GM19452 (cell line): Measurements from ENCODE around the gene PRPF18.

ENCODE experiments used
- ATAC-seq: cut with Tn5 transposase; IDR thresholded peaks from one replicate; pipeline ENCODE4 v1.9.1; 2021; ENCODE audit not compliant: unreplicated experiment

PRPF18 gene

DNA sequence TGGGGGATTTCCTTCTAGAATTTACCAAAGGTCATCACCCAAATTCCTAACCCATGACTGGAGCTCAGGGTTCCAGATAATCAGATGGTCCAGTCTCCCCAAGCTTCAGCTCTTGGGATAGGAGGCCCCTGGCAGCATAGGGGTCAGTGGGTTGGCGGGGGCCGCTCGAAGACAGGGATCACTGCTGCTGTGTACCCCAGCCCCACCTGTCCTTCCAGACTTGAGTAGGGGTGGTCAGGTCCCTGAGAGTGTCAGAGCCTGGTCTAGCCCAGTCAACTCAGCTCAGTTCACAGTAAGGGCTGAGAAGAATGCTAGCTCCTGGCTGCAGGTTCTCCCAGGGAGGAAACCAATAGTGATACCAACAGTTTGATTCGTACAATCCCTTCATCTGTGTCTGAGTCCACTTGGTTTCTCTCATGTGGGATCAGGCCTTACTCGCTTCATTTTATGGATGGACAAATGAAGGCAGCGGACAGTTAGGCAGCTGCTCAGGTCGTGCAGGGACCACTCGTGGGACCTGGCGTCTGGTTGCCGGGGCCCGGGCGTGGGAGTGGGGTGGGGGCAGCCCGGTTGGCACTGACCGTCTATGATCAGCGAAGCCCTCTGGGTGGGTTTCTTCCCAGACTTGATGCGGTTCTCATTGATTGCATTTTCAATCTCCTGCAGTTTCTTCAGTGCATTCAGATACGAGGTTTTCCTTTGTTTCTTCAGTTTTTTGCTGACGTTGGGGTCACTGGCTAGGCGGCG, 78.9 kb downstream of the PRPF18 start:
- no peak for ATAC-seq

DNA sequence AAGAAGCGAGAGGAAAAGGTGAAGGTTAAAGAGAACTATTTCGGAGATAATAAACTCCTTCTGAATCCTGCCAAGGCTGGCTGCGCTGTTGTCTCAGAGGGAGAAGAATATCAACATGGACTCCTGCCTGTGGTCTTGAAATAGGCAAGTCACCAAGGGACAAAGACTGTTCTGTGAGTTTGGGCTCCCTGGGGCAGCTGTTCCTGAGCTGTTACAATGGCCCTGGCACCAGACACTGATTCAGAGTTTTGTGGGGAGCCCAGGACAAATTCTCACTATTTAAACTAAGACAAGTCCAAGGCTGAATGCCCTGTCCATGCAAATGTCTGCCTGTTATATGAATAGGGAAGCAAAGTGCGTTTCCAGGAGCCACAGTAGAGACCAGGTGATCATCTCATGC, 81.4 kb downstream of the PRPF18 start:
- no peak for ATAC-seq

DNA sequence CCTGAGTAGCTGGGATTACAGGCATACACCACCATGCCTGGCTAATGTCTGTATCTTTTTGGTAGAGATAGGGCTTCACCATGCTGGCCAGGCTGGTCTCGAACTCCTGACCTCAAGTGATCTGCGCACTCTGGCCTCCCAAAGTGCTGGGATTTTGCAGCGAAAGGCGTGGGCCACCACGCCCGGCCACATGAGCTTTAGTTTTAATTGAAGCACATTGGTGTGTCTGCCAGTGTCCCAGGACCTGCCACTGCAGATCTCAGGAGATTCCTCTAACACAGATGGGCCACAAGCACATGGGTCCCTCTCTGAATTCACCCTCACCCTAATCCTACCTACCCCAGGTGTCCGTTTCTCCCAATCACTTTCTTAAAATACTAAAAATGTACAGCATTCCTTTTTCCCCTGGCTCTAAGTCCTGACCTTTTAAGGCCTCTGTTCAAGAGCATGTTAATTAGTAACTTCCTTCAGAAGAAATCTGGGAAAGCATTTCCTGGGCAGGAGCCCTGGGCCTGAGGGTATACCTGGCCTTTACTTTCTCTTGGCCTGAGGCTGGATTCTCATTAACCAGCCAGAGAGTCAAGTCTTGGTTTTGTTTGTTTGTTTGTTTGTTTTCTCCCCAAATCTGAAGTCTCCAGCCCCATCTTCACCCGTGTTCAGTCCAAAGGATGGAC, 82.6 kb downstream of the PRPF18 start:
- ATAC-seq = no peak

DNA sequence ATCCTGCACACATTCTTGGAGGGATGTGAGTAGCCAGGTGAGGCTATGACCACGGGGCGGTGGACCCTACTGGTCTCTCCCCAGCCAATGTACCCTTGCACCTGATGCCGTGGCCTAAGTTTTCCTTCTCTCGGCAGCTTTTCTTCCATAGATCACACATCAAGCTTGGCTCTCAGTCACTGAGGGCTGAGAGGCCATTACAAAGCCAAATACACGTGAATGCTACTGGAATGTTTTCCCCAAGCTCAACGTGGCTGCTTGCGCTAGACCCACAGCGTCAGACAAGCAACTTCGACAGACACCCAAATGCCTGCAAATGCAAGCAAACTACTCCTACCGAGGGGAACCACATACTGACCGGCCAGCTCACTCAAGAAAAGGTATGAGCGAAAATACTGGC, 83.1 kb downstream of the PRPF18 start:
- no peak for ATAC-seq

DNA sequence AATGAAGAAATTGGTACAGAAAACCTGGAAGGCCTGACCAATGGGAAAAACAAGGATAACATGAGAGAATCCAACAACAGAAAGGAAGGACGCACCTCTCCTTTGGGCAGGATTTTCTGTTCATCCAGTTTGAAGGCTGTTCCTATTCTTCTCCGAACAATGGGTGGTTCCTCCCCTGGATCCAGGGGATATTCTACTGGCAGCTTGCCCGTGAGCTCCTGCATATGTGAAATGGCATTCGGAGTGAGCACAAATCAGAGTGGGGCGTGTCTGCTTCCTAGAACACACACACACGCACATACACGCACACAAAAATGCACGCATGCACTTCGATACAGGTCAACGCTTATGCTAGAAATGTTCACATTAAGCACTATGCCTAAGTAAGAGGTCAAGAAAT, 83.5 kb downstream of the PRPF18 start:
- no peak for ATAC-seq

DNA sequence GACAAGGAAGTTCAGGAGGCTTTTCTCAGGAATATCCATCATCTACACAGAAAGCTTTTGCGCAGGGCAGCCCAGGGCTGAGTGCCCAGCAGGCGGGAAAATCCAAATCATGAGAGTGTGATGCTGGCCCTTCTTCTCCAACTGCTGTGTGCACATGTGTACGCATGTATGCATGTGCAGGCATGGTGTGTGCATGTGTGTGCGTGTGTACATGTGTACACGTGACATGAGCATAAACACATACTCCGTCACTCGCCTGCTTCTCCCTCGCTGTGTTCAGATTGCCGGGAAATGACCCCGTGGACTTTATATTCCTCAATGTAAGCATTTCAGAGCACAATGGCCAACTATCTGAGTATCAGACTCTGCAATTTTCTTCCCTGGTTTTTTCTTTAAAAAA, 85.1 kb downstream of the PRPF18 start:
- ATAC-seq = no peak

DNA sequence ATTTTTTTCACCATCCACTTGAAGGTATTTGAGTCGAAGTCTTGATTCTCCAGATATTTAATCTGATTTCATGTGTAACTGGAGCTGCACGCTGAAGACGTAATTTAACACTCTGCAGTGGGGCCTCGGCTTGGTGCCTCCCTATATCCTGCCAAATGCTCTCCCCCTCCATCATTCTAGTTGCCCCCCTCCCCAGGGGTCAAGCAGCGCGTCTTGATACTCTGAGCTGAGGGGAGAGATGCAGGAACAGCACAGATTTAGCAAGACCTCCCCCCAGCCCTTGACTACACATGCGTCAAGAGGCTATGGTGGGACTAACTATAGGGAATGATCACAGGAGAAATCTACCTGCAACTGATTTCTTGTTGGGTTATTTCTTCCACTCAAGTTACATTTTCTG, 85.8 kb downstream of the PRPF18 start:
- ATAC-seq = no peak

DNA sequence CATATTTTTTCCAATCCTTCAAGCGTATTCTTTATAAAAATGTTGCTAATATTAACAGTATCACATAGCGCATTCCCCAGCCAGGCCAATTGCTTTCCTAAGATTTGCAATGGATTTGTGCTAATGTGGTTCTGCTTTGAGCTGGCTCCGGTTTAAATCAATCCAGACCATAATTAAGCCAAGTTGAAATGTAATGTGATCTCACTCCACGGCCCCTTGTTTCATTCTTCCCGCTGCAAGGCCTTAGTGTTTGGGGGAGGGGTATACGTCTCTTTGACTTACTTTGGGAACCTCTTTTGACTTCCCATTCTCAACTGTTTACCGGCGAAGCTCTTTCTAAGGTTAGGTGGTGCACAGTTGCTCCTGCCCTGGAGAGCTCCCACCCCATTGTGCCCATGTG, 86.4 kb downstream of the PRPF18 start:
- no peak for ATAC-seq

DNA sequence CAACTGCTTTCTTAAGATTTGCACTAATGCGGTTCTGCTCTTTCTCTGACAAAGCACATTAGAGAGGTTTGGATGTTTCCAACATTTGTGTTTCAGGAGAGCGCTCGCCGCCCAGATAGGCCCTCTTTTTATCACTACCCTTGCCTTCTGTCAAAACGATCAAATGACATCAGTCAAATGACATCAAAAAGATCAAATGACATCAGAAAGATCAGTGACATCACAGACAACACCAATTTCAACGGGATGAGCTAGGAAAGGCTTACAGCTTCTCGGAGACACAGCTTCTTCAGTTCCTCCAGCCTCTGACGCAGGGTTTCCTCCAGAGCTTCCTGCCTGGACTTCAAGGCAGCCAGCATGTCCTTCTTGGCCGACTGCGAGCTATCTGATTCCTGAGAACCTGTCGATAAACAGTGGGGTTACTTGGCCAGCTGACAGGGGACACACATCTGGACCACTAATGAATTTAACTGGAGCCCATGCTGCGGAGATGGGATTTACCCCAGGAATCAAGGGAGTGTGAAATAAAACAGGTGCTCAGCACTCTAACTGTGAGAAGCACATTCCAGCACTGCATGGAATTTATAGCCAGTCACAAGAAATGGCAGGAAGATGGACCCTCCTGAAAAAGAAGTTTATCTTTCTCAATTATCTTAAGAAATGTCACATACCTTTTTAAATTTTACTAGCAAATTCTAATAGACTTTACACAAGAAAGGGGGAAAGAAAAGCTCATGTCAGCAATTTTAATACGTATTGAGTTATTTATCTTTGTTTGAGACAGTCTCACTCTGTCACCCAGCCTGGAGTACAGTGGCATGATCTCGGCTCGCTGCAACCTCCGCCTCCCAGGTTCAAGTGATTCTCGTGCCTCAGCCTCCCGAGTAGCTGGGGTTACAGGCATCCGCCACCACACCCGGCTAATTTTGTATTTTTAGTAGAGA, 88.2 kb downstream of the PRPF18 start:
- ATAC-seq = no peak

DNA sequence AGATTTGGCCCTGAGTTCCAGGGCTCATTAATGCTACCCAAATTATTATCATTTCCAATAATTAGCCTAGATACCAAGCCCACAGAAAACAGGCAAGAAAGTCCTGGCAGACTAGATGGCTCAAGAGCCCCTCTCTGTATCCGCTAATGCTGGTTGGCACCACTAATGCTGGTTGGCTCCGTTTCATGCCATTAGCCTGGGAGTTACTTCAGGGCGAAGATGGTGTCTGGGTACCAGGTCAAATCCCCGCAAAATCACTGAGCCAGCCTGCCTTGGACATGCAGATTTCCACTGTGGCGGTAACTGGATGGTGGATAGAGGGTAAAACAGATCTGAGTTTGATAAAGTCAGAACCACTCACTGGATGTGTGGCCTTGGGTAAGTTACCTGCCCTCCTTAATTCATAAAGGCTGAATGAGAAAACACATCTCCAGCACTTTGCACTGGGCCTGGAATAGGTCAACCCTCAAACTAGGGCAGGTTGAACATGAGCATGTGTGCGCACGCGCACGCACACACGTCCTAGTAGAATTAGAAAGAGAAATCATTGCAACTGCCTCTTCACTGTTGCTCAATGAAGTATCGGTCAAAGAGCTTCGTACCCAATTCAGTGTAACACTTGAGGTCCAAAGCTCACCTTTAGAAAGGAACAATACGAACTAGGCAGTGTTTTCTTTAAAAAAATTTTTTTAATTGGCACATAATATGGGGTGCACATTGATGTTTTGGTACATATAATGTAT, 91.5 kb downstream of the PRPF18 start:
- no peak for ATAC-seq
